Activated naive CD8-positive, alpha-beta T cell treated with anti-CD3 and anti-CD28 coated beads for 36 hours (primary cell): Measurements from ENCODE around the gene CREBBP. TPM values are rescaled to one million over a fixed set of nuclear protein-coding genes. Genes with fewer than 3 reads are reported as not detected.

ENCODE experiments used
- DNase-seq: peaks from one replicate; pipeline ENCODE4 v3.0.0; 2021
- H3K27ac Mint-ChIP-seq: one replicate; pipeline ENCODE4 v1.8.0; 2022; ENCODE audit warnings: mild to moderate bottlenecking, moderate library complexity, mixed read lengths
- H3K27me3 Mint-ChIP-seq: one replicate; pipeline ENCODE4 v1.8.0; 2022; ENCODE audit warnings: mild to moderate bottlenecking, mixed read lengths
- H3K36me3 Mint-ChIP-seq: one replicate; pipeline ENCODE4 v1.8.0; 2021; ENCODE audit warnings: mild to moderate bottlenecking, mixed read lengths
- H3K4me1 Mint-ChIP-seq: one replicate; pipeline ENCODE4 v1.8.0; 2021; ENCODE audit warnings: mixed read lengths
- H3K4me3 Mint-ChIP-seq: one replicate; pipeline ENCODE4 v1.8.0; 2022; ENCODE audit warnings: mild to moderate bottlenecking, moderate library complexity, mixed read lengths
- H3K9me3 Mint-ChIP-seq: one replicate; pipeline ENCODE4 v1.8.0; 2022; ENCODE audit warnings: mixed read lengths
- total RNA-seq, 2 experiments: library from RNA; stranded (reverse); gene quantifications; one replicate each; pipeline ENCODE4 v1.2.3, GENCODE V29; 2021

The CREBBP gene
- total RNA-seq, 2 experiments from 2014 or later: 30.1 to 32.7 TPM

- Mint-ChIP-seq H3K4me3 (no peak overlapping the region), H3K4me1 (peaks cover 43% of the 10 kb centered on the region), H3K27me3 (no peaks in the 10 kb centered on the region), H3K27ac (no peak overlapping the region), H3K36me3 (peaks cover 24% of the 10 kb centered on the region), H3K9me3 (no peaks in the 10 kb centered on the region)
- no peak for DNase-seq
These were observed 91.7 kb downstream of the CREBBP start for GRCh38 chr16:3788711-3789374.

GRCh38 chr16:3787924-3788661 lies 92.4 kb downstream of the CREBBP start:
- no peak overlapping the region for H3K4me3 Mint-ChIP-seq
- no peak for DNase-seq
- peaks cover 46% of the 10 kb centered on the region for H3K4me1 Mint-ChIP-seq
- no peaks in the 10 kb centered on the region for H3K27me3 Mint-ChIP-seq
- H3K9me3 Mint-ChIP-seq: no peaks in the 10 kb centered on the region
- peaks cover 24% of the 10 kb centered on the region for H3K36me3 Mint-ChIP-seq
- no peak overlapping the region for H3K27ac Mint-ChIP-seq

GRCh38 chr16:3785413-3785812 lies 95.1 kb downstream of the CREBBP start:
- Mint-ChIP-seq H3K27me3 (no peaks in the 10 kb centered on the region), H3K27ac (no peak overlapping the region), H3K9me3 (no peaks in the 10 kb centered on the region), H3K4me3 (no peak overlapping the region), H3K36me3 (peaks cover 8% of the 10 kb centered on the region), H3K4me1 (peaks cover 32% of the 10 kb centered on the region)
- DNase-seq: no peak

GRCh38 chr16:3783516-3783915 lies 97.0 kb downstream of the CREBBP start:
- H3K27me3 Mint-ChIP-seq: no peaks in the 10 kb centered on the region
- H3K4me3 Mint-ChIP-seq: no peak overlapping the region
- H3K9me3 Mint-ChIP-seq: no peaks in the 10 kb centered on the region
- peaks cover 17% of the 10 kb centered on the region for H3K4me1 Mint-ChIP-seq
- no peak for DNase-seq
- no peak overlapping the region for H3K27ac Mint-ChIP-seq
- peaks cover 9% of the 10 kb centered on the region for H3K36me3 Mint-ChIP-seq

- no peaks in the 10 kb centered on the region for H3K9me3 Mint-ChIP-seq
- no peak for DNase-seq
- H3K4me1 Mint-ChIP-seq: peaks cover 12% of the 10 kb centered on the region
- no peaks in the 10 kb centered on the region for H3K27me3 Mint-ChIP-seq
- peaks cover 9% of the 10 kb centered on the region for H3K36me3 Mint-ChIP-seq
- H3K4me3 Mint-ChIP-seq: no peak overlapping the region
- no peak overlapping the region for H3K27ac Mint-ChIP-seq
These were observed 97.9 kb downstream of the CREBBP start for GRCh38 chr16:3782566-3782965.

- Mint-ChIP-seq H3K36me3 (peaks cover 14% of the 10 kb centered on the region), H3K4me1 (peaks cover 12% of the 10 kb centered on the region), H3K27me3 (no peaks in the 10 kb centered on the region), H3K9me3 (no peaks in the 10 kb centered on the region), H3K4me3 (no peak overlapping the region), H3K27ac (no peak overlapping the region)
- no peak for DNase-seq
These were observed 99.1 kb downstream of the CREBBP start for GRCh38 chr16:3781421-3781820.

- H3K27ac Mint-ChIP-seq: no peak overlapping the region
These were observed 99.9 kb downstream of the CREBBP start for GRCh38 chr16:3780570-3780969.

GRCh38 chr16:3776316-3776715 lies 104.2 kb downstream of the CREBBP start:
- no peak for DNase-seq
- no peaks in the 10 kb centered on the region for H3K9me3 Mint-ChIP-seq
- no peak overlapping the region for H3K27ac Mint-ChIP-seq
- no peak overlapping the region for H3K4me3 Mint-ChIP-seq
- peaks cover 14% of the 10 kb centered on the region for H3K36me3 Mint-ChIP-seq
- H3K27me3 Mint-ChIP-seq: no peaks in the 10 kb centered on the region
- peaks cover under 1% of the 10 kb centered on the region for H3K4me1 Mint-ChIP-seq

More at GRCh38 chr16:3780570-3780969, 99.9 kb downstream of the CREBBP start:
- no peak overlapping the region for H3K4me3 Mint-ChIP-seq
- peaks cover 13% of the 10 kb centered on the region for H3K36me3 Mint-ChIP-seq
- H3K4me1 Mint-ChIP-seq: peaks cover 12% of the 10 kb centered on the region
- no peak for DNase-seq
- no peaks in the 10 kb centered on the region for H3K27me3 Mint-ChIP-seq
- no peaks in the 10 kb centered on the region for H3K9me3 Mint-ChIP-seq

- Mint-ChIP-seq H3K9me3 (no peaks in the 10 kb centered on the region), H3K27ac (no peak overlapping the region), H3K36me3 (peaks cover 22% of the 10 kb centered on the region), H3K27me3 (no peaks in the 10 kb centered on the region), H3K4me1 (no peaks in the 10 kb centered on the region), H3K4me3 (no peak overlapping the region)
- DNase-seq: no peak
These were observed 105.7 kb downstream of the CREBBP start for GRCh38 chr16:3774819-3775218.

GRCh38 chr16:3774156-3774767 lies 106.3 kb downstream of the CREBBP start:
- Mint-ChIP-seq H3K27ac (no peak overlapping the region), H3K4me1 (no peaks in the 10 kb centered on the region), H3K36me3 (peaks cover 19% of the 10 kb centered on the region)

GRCh38 chr16:3773663-3774062 lies 106.8 kb downstream of the CREBBP start:
- no peak overlapping the region for H3K27ac Mint-ChIP-seq
- DNase-seq: no peak
- no peaks in the 10 kb centered on the region for H3K9me3 Mint-ChIP-seq
- H3K4me3 Mint-ChIP-seq: no peak overlapping the region
- H3K27me3 Mint-ChIP-seq: no peaks in the 10 kb centered on the region
- peaks cover 19% of the 10 kb centered on the region for H3K36me3 Mint-ChIP-seq
- H3K4me1 Mint-ChIP-seq: no peaks in the 10 kb centered on the region

More at GRCh38 chr16:3774156-3774767, 106.3 kb downstream of the CREBBP start:
- Mint-ChIP-seq H3K27me3 (no peaks in the 10 kb centered on the region), H3K9me3 (no peaks in the 10 kb centered on the region), H3K4me3 (no peak overlapping the region)
- no peak for DNase-seq

GRCh38 chr16:3771513-3771912 lies 109.0 kb downstream of the CREBBP start:
- DNase-seq: no peak
- no peak overlapping the region for H3K4me3 Mint-ChIP-seq
- no peaks in the 10 kb centered on the region for H3K4me1 Mint-ChIP-seq
- H3K27ac Mint-ChIP-seq: no peak overlapping the region
- H3K36me3 Mint-ChIP-seq: peaks cover 25% of the 10 kb centered on the region
- H3K27me3 Mint-ChIP-seq: no peaks in the 10 kb centered on the region
- H3K9me3 Mint-ChIP-seq: no peaks in the 10 kb centered on the region

GRCh38 chr16:3770530-3770929 lies 110.0 kb downstream of the CREBBP start:
- no peak overlapping the region for H3K4me3 Mint-ChIP-seq
- H3K4me1 Mint-ChIP-seq: no peaks in the 10 kb centered on the region
- H3K36me3 Mint-ChIP-seq: peaks cover 21% of the 10 kb centered on the region
- no peaks in the 10 kb centered on the region for H3K9me3 Mint-ChIP-seq
- no peak for DNase-seq
- H3K27ac Mint-ChIP-seq: no peak overlapping the region
- no peaks in the 10 kb centered on the region for H3K27me3 Mint-ChIP-seq

- Mint-ChIP-seq H3K36me3 (peaks cover 24% of the 10 kb centered on the region), H3K27ac (no peak overlapping the region), H3K27me3 (no peaks in the 10 kb centered on the region), H3K4me1 (no peaks in the 10 kb centered on the region), H3K4me3 (no peak overlapping the region), H3K9me3 (no peaks in the 10 kb centered on the region)
- no peak for DNase-seq
These were observed 110.6 kb downstream of the CREBBP start for GRCh38 chr16:3769942-3770341.

GRCh38 chr16:3769013-3769412 lies 111.5 kb downstream of the CREBBP start:
- Mint-ChIP-seq H3K4me1 (no peaks in the 10 kb centered on the region), H3K27me3 (no peaks in the 10 kb centered on the region), H3K36me3 (peaks cover 24% of the 10 kb centered on the region), H3K4me3 (no peak overlapping the region), H3K27ac (no peak overlapping the region), H3K9me3 (no peaks in the 10 kb centered on the region)
- no peak for DNase-seq
